ENCODE results near the gene AUTS2. TPM values are rescaled to one million over a fixed set of nuclear protein-coding genes. Genes with fewer than 3 reads are reported as not detected.

AUTS2 gene
- total RNA-seq, 1 experiment from 2014 or later: 256 TPM

DNA sequence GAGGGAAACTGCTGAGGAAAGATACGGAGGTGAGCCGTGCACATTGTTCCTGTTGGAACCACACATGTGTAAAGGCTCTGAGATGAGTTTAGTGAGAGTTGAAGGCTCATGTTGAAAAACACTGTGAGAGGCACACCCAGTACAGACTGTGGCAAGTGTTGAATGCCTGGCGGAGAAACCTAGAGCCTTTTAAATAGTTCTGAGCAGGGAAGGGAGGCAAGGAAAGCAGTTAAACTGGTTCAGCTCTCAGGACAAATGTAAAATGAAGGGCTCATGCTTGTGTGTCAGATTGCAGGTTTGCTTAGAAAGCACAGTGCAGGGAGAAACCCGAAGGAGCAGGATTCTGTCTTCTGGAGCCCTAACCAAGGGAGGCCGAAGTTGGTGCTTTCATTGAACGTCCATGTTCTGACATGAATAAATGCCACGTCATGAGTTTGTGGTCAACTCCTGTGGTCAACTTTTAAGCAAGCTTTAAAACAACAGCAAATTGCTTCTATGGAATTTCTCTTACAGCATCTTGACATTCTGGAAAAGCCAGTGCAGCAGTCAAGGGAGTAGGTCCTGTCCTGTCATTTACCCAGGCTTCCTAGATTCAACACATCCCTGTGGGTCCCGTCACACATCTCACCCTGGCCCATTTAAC is 882.8 kb downstream of the AUTS2 start:
- Mint-ChIP-seq H3K9me3 (peaks cover 3 to 4% of the 10 kb centered on the region in 2 experiments; a peak in 3 of 5 replicates), H3K27ac (no peak overlapping the region; a peak in 1 of 7 replicates), H3K4me3 (no peak overlapping the region), H3K36me3 (ENCODE audit: insufficient read depth in 1 of 3, low read depth in 3 of 3) (no peaks in the 10 kb centered on the region; a peak in 2 of 7 replicates), H3K27me3 (ENCODE audit: low read depth) (no peaks in the 10 kb centered on the region; the same call in 1 of the 2 replicates), H3K4me1 (peaks cover 5 to 11% of the 10 kb centered on the region in 2 experiments)
- Histone ChIP-seq H3K9me3 (ENCODE audit: control insufficient read depth, low read depth, low read length) (no peaks in the 10 kb centered on the region), H3K9ac (ENCODE audit: extremely low read depth, insufficient read length, low read length) (no peak overlapping the region), H3K23ac (ENCODE audit: insufficient read length, low read depth, low read length) (no peak overlapping the region), H3K23me2 (ENCODE audit: insufficient read length, low read depth, low read length, poor library complexity, severe bottlenecking) (no peaks in the 10 kb centered on the region), H3K27ac (ENCODE audit: insufficient read length, low read depth, low read length) (no peak overlapping the region), H2BK15ac (ENCODE audit: low read depth, low read length) (no peak overlapping the region), H2BK5ac (ENCODE audit: insufficient read length, low read length) (no peak overlapping the region), H3K18ac (ENCODE audit: insufficient read length, low read depth, low read length) (no peak overlapping the region), H2AFZ (ENCODE audit: low read length) (no peak overlapping the region), H2BK120ac (ENCODE audit: low read depth, low read length, poor library complexity, severe bottlenecking) (no peak overlapping the region), H3K56ac (ENCODE audit: insufficient read length, low read depth, low read length) (no peak overlapping the region), H4K91ac (ENCODE audit: insufficient read length, low read depth, low read length) (no peak overlapping the region), H3K14ac (ENCODE audit: insufficient read depth, low read length) (no peak overlapping the region), H3T11ph (ENCODE audit: low read length) (no peak overlapping the region), H4K20me1 (ENCODE audit: control insufficient read depth, insufficient read depth, insufficient read length) (no peaks in the 10 kb centered on the region), H4K8ac (replicated peaks; ENCODE audit: insufficient read length, low read depth, low read length) (no peak overlapping the region), H2BK12ac (ENCODE audit: insufficient read length, low read depth, low read length) (no peak overlapping the region), H4K5ac (ENCODE audit: insufficient read length, low read depth, low read length) (no peak overlapping the region), H3K4me1 (ENCODE audit: insufficient read depth, low read length) (no peaks in the 10 kb centered on the region), H3K4me2 (ENCODE audit: insufficient read depth, insufficient read length, low read length) (no peak overlapping the region), H3K4ac (ENCODE audit: low read depth, low read length) (no peak overlapping the region), H2BK20ac (ENCODE audit: low read depth, low read length, poor library complexity, severe bottlenecking) (no peak overlapping the region), H3K79me2 (ENCODE audit: insufficient read depth, low read length) (no peaks in the 10 kb centered on the region), H3K27me3 (ENCODE audit: insufficient read depth, low read length) (no peaks in the 10 kb centered on the region), H2AK5ac (ENCODE audit: insufficient read length, low read length) (no peak overlapping the region), H3K79me1 (ENCODE audit: insufficient read depth, low read depth, low read length, poor library complexity, severe bottlenecking) (no peaks in the 10 kb centered on the region)
- TF ChIP-seq, protein P1, sequence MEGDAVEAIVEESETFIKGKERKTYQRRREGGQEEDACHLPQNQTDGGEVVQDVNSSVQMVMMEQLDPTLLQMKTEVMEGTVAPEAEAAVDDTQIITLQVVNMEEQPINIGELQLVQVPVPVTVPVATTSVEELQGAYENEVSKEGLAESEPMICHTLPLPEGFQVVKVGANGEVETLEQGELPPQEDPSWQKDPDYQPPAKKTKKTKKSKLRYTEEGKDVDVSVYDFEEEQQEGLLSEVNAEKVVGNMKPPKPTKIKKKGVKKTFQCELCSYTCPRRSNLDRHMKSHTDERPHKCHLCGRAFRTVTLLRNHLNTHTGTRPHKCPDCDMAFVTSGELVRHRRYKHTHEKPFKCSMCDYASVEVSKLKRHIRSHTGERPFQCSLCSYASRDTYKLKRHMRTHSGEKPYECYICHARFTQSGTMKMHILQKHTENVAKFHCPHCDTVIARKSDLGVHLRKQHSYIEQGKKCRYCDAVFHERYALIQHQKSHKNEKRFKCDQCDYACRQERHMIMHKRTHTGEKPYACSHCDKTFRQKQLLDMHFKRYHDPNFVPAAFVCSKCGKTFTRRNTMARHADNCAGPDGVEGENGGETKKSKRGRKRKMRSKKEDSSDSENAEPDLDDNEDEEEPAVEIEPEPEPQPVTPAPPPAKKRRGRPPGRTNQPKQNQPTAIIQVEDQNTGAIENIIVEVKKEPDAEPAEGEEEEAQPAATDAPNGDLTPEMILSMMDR (conservative IDR thresholded peaks at IDR 0.05): no peak
- no peak for DNase-seq
- no CpG with 5 or more reads among the region's 8 CpGs for WGBS (ENCODE audit: extremely low coverage, insufficient read length, low lambda C conversion rate)

All from H9 (cell line).